Superior temporal gyrus (tissue), 1 donor: ENCODE data around the gene SMIM1.

Experiments used
- DNase-seq: peaks from one replicate; pipeline ENCODE4 v3.0.0-alpha.2; 2016; ENCODE audit errors: extremely low spot score

SMIM1 gene

GRCh38 chr1:3821004-3821403 is 48.5 kb downstream of the SMIM1 start:
- DNase-seq = no peak

- DNase-seq = no peak
Measured at GRCh38 chr1:3821447-3821846, 48.9 kb downstream of the SMIM1 start.

GRCh38 chr1:3821908-3822307 is 49.4 kb downstream of the SMIM1 start:
- DNase-seq = no peak

- DNase-seq = no peak
Measured at GRCh38 chr1:3822421-3822820, 49.9 kb downstream of the SMIM1 start.

- DNase-seq = no peak
Measured at GRCh38 chr1:3824650-3825049, 52.1 kb downstream of the SMIM1 start.

GRCh38 chr1:3825356-3825755 is 52.8 kb downstream of the SMIM1 start:
- no peak for DNase-seq
